Peyer's patch (tissue), 4 donors: ENCODE data around the gene NELL1.

Experiments
- CTCF ChIP-seq, 6 experiments: fragments of 450-650 bp in 4 of 6; fragments of 200-600 bp in 2 of 6; sonication (generic) in 1 of 6; IDR thresholded peaks; one replicate each; pipeline ENCODE4 v1.5.1; 2017 to 2019; ENCODE audit warnings: antibody characterized with exemption in 6 of 6, mild to moderate bottlenecking in 3 of 6, moderate library complexity in 1 of 6
- POLR2A ChIP-seq, 2 donors: fragments of 450-650 bp; IDR thresholded peaks; one replicate each; pipeline ENCODE4 v1.5.1; 2017; ENCODE audit warnings: antibody characterized with exemption in 2 of 2, mild to moderate bottlenecking in 2 of 2, moderate library complexity in 2 of 2

- TF ChIP-seq POLR2A (IDR thresholded peaks at IDR 0.05), result no peak
- TF ChIP-seq CTCF (IDR thresholded peaks at IDR 0.05), result no peak
Measured at GRCh38 chr11:20739577-20739976, 70.2 kb downstream of the NELL1 start.
